NCI-H748 (cell line): ENCODE results near the gene PRSS57.

ENCODE experiments used
- DNase-seq: peaks from one replicate; lab custom pipeline; 2025; ENCODE audit not compliant: unreplicated experiment; lab: John Stamatoyannopoulos, UW

Gene PRSS57

DNA sequence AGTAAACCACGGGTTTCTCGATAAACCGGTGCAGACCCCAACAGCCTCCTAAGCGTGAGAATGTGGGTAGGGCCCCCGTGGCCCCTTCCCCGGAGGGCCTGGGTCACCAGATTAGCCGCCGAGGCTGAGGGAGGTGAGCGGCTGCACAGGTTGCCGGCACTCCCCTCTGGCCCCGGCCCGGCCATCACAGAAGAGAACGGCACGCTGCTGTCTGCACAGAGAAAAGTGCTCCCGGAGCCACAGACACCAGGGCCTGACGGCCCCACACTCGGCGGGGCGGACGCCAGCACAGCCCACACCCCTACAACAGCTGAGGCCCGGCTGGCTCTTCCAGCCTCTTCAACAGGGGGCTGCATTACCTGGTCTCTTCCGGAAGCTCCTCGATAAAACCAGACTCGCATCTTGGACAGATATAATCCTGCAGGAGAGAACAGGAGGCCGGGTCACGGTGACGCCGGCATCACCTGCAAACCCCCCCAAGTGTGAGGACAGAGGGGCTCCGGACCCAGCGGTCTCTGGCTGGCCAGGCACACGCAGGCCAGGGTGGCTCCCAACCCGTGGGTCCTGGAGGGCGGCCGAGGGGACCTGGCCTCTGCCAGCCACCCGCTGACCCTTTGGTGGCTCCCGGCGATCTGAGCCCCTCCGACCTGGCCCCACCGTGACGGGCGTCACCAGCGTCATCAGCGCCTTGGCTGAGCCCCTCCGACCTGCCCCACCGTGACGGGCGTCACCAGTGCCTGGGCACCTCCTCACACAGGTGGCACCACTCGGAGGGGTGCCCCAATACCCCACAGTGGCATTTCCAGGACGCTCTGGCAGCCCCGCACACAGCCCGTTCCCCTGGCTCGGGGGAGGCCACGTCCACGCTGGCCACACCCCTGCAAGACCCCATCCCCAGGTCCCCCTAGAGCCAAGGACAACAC lies 42.5 kb downstream of the PRSS57 start:
- no peak for DNase-seq

DNA sequence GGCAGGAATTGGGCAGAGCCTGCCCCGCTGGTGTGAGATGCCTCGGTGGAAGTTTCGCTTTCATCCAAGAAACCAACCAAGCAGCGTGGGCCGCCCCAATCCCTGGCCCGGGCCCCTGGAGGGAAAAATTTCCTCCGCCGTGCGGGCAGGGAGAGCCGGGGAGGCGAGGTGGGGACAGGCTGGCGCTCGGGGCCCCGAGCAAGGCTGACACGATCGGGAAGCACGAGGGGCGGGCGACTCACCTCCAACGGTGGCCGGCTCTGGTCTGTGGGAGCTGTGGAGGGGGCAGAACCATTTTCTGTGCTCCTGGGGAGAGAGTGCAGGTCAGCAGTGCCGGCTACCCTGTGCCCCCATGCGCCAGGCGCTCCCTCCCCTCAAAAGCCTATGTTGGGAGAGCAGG lies 43.3 kb downstream of the PRSS57 start:
- no peak for DNase-seq

DNA sequence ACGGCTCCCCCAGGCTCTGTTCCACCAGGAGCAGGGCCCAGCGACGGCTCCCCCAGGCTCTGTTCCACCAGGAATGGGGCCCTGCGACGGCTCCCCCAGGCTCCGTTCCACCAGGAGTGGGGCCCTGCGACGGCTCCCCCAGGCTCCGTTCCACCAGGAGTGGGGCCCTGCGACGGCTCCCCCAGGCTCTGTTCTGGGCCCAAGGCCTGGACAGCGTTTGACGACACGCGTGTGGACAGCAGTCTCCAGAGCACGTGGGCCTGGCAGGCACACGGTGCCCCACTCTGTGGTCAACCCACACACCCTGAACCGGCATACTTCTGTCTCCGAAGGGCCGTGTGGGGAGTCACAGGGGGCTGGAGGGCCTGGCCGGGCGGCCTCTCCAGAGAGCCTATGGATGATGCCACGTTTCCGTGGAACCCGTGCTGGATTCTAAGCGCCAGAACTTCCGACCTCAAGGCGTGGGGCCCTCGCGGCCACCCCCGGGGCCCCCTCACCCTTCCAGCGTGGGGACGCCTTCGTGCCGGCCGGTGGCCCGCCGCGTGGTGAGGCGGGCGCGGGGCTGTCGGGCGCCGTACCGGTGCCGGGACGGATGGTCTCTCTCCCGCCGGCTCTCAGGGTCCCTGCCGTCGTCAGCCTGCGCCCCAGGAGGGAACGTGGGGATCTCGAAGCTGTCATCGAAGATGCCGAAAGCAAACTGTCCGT lies 44.0 kb downstream of the PRSS57 start:
- DNase-seq = no peak

DNA sequence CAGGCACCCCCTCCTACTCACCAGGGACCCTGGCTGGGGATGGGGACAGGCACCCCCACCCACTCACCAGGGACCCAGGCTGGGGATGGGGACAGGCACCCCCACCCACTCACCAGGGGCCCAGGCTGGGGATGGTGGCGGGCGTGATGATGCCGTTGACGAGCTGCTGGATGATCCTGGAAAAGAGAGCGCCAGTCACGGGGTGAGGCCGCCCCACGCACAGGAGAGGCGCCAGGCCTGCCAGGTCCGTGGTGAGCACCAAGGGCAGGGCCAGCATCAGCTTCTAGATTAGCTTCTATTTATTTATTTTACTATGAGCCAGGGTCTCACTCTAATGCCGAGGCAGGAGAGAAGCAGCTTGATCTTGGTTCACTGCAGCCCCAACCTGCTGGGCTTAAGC lies 45.1 kb downstream of the PRSS57 start:
- no peak for DNase-seq

DNA sequence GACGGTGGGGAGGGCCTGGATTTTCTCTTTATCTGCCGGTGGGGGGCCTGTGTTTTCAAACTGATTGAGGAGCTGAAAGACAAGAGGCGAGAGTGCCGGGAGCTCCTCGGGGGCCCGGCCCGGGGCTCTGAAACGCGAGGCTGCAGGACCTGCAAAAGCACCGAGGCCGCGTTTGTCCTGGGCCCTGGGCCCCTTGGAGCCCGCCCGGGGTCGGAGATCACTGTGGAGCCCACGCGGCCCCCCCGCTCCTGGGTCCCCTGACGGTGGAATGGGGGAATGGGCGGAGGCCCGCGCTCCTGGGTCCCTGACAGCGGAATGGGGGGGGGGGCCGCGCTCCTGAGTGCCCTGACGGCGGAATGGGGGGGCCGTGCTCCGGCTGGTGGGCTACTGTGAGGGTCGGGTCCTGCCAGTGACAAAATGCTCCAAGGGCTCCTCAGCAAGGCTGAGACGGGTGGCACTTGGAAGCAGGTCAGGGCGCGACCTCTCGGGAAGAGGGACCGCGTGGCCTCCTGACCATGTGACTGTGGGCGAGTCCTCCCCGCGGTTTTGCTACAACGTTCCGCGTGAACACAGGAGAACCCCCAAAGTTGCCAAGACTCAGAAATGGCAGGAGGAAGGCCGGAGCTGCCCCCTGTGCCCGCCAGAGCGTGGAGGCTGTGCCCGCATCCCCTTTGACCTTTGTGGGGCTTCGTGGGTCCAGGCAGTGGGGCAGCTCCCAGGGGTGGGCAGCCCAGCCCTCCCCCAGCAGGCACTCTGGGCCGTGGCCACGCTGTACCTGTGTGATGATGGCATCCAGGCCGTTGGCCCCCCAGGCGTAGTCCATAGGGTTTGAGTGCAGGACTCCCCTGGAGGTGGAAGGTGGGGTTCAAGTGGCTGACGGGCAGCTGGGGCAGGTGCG lies 46.1 kb downstream of the PRSS57 start:
- DNase-seq = no peak

DNA sequence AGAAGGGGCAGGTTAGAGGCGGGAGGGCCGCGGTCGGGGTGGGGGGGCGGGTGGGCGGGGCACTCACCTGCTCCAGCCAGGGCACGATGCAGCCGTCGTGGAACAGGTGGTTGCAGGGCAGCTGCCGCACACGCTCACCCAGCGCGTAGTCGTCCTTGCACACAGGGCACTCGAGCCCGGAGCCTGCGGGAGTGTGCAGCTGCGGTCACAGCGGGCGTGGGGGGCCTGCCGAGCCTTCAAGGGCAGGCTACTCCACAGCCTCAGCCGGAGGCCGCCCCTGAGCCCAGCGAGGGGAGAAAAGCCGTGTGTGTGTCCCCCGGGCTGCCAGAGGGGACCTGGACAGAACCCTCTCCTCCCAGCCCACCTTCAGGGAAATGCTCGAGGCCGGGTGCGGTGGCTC lies 46.9 kb downstream of the PRSS57 start:
- DNase-seq = no peak

DNA sequence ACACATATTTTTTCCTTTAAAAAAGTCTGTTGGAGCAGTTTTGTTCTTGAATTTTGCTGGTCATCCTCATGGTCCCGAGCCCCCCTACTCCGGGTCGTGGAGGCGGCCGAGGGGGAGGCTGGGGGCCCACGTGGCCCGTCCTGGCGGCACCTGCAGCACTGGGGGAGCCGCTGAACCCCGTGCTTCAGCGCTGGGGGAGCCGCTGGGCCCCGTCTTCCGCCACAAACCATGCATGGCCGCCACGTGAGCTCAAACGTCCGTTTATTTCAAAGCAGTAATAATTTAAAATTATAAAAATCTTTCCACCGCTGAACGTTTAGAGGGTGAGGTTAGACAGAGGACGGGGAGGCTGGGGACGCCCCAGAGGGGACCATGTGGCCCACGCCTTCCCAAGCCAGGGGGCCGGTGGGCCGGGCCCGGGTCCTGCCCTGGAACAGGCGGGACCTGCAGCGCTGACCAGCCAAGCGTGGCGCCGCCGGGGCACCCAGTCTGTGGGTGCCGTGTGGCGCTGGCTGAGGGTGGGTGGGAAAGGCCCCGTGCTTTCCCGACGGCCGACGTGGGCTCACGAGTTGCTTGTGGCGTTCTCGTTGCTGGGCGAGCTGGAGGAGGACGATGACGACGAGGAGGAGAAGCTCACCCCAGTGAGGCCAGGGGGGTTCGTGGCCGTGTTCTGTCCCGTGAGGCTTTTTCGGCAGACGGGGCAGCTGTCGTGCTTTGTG lies 47.5 kb downstream of the PRSS57 start:
- no peak for DNase-seq

DNA sequence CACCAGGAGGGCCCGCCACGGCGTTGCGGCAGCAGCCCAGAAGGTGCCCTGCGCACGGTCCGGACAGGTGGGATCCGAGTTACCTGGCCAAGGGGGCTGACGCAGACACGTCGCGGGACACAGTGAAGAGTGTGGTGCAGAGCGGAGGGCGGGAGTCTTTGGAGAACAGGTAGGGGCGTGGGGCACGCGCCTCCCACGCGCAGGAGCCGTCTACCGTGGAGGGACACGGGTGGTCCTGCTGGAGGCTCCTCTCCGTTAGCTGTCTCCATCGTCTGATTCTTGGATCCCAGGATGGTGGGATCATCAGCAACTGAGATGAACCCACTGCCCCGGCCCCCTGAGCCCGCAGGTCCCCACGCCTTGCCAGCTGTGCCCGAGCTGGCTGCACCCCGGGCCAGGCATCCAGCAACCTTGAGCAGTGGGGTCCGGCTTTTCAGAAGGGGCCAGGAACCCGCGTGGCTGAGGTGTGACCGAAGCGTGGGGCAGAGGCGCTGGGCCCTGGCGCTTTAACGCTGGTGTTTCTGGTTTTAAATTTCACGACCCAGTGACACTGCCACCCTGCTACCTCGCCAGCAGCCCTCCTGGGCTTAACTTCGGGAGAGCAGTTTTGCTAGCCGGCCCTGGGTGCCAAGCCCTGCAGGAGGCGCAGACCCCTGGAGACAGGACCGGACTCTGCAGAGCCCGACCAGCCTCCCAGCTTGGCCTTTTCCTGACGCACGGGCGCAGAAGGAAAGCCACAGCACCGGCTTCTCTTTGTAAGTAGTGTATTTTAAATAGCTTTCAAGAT lies 48.3 kb downstream of the PRSS57 start:
- DNase-seq = no peak

DNA sequence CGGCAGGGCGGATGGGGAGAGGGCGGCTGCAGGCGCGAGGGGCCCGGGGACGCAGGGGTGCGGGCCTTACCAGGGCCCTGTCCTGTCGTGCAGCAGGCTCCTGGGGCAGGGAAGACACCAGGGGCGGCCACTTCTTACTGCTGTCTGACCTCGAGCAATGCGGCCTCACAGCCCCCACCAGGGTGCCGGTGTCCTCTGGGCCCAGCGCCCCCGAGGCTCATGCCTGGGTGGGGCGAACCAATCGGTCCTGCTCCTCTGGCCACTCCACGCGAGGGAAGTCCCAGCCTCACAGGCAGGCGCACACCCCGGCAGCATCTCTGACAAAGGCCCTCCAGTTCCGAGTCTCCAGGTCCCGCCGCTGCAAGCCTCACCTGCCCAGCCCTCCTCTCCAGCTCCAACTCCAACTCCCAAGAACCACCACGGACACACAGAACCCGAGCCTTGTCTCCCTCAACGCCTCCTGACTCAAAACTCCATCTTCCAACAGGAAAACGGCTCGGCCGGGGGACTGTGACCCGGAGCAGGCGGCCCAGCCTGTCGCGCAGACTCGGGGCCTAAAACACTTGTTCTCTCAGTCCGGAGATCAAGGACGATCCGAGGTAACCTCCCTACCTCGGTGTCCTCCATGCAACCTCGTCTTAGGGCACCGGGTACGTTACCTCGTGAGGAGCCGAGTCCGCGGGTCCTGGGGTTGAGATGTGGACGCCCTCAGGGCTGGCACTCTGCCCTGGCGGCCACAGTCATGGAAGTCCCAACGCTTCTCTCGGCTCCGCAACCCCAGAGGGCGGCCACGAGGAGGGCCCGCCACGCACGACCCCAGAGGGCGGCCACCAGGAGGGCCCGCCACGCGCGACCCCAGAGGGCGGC lies 49.1 kb downstream of the PRSS57 start:
- DNase-seq = no peak

DNA sequence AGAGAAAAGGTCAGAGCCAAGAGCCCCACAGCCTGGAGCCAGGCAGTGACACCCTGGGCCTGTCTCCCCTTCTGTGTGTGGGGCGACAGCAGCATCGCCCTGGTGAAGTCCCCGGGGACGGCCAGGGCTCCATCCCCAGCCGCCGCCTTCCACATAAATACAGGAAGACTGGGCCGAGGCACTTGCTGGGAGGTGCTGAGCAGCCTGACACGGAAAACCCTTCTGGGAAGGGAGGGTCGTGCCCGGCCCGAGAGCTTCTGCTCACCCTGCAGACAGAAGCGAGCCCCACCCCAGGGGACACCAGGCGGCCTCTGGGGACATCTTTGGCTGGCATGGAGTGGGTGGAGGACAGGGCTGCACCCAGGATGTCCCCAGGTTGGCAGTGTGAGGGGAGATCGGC lies 50.5 kb downstream of the PRSS57 start:
- no peak for DNase-seq

DNA sequence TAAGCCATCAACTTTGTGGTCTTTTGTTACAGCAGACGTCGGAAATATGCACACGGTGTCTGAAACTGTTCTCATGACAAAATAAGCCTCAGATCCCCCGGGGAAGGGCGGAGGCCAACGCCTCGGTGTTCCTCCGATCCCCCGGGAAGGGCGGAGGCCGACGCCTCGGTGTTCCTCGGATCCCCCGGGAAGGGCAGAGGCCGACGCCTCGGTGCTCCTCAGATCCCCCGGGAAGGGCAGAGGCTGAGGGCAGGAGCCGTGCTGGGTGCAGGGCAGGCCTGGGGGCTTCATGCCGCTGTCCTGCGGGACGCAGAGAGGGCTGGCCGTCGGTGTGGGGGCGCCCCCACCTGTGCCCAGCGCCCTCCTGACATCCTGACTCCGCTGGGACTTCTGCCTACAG lies 50.9 kb downstream of the PRSS57 start:
- no peak for DNase-seq

DNA sequence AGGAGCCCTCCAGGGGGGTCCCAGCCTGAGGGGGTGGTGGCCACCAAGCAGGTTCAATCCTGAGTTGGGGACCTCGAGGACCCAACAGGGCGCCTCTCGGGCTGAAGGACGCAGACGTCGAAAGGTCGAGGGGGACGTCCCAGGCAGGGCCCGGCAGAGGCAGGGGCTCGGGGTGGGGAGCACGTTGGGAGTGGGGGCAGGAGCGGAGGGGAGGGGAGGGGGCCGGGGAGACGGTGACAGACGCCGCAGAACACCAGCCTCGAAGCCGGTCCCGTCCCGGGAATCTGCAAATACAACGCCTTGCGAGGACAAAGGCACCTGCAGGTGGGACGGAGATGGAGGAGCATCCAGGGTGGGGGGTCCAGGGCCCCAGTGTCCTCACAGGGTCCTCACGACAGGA lies 51.5 kb downstream of the PRSS57 start:
- DNase-seq = no peak

DNA sequence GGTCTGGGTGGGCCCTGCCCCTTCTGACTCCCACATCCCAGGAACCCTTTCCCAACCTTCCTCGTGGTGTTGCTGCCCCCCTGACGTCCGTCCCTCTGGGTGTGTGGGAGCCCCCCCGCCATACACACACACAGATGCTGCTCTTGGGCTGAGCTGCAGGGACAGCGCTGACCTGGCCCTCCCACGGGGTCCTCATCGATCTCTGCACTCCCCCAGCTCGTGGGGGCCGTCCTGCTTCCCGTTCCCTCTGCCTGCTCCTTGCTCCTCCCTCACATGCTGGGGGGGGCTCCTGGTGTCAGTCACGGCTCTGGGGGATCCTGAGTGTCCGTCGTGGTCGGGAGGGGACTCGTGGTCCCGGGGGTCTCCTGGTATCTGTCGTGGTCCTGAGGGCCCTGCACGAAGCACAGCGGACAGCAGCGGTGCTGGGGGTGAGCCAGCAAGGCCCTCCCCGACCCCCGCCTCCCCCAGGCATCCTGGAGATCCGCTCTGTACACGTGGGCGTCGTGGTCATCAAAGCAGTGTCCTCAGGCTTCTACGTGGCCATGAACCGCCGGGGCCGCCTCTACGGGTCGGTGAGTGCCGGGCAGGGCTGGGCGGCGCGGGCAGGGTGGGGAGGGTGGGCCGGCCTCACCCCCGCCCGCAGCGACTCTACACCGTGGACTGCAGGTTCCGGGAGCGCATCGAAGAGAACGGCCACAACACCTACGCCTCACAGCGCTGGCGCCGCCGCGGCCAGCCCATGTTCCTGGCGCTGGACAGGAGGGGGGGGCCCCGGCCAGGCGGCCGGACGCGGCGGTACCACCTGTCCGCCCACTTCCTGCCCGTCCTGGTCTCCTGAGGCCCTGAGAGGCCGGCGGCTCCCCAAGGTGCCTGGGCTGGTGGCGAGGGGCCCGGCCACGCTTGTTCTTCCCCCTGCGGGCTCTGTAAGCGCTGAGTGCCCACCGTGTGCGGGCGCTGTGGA lies 52.2 kb downstream of the PRSS57 start:
- DNase-seq = no peak

DNA sequence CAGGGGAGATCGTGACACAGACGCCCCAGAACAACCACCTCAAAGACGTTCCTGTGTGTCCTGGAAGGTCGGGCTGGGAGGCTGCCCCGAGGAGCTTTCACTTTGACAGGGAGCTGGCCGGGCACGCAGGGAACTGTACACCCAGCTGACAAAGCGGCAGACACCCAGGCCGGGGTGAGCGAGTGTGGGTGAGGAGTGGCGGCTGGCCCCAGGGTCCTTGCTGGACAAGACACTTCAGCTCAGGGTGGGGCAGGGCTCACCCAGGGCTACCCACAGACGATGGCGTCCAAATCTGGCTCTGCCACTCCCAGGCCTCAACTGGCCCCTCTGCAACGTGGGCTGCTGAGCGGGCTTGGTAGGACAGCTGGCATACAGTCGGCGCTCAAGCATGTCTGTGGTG lies 53.5 kb downstream of the PRSS57 start:
- DNase-seq = no peak

DNA sequence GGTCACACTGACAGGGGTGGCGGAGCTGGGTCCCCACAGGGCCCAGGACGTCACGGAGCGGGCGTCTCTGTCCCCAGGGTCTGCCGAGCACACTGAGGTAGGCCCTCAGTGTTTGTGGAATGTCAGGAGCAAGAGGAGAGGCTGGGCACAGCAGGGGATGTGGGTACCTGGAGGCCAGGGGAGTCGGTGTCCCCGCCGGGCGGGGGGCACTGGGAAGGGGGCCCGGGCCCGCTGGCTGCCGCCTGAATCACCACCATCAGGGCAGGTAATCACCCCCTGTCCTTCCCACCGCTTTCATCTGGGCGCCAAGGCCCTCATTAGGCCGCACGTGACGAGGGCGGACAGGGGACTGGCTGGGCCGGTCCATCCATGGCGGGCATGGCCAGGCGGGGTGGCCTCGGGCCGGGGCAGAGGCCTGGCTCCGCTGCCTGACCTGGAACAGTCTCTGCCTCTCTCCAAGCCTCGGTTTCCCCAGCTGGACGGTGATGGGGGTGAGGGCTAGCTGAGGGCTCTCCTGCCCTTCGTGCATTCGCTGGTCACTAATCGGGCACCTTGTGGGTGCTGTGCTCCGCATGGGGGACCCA lies 54.6 kb downstream of the PRSS57 start:
- no peak for DNase-seq

DNA sequence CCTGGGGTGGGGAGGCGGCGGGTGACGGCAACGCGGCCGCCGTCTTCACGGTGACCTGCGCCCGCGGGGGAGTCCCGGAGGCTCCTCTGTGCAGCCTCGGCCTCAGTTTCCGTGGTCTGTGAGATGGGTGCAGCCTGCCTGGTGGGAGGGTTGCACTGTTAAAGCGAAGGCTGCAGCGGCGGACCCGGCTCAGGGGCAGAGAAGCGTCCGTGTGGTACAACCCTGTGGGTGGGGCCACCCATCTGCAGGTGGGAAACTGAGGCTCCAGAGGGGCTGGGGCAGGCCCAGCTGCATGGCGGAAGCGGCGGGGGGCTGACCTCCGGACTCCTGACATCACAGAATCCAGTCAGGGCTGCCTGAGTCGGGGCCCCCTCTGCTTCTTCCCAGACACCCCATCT lies 55.1 kb downstream of the PRSS57 start:
- DNase-seq = no peak
